Fibroblast of skin of right biceps (primary cell): ENCODE data around the gene PLXNA3.

Source experiments
- DNase-seq: peaks from one replicate; pipeline ENCODE4 v3.0.0-alpha.2; 2013

PLXNA3 gene

GRCh38 chrX:154436374-154436982, 21.6 kb upstream of the PLXNA3 start:
- peak; percentile 59 for DNase-seq

GRCh38 chrX:154436983-154437752, 20.9 kb upstream of the PLXNA3 start, which contains the start of gene GDI1:
TSS of gene GDI1 (plus strand) at chrX:154437154. CDS start at chrX:154437255, 101 bp downstream.
- peak; percentile 67 for DNase-seq

GRCh38 chrX:154437971-154438893, 19.8 kb upstream of the PLXNA3 start:
- DNase-seq: no peak

- no peak for DNase-seq
Measured at GRCh38 chrX:154439841-154440240, 18.2 kb upstream of the PLXNA3 start.

- DNase-seq: no peak
Measured at GRCh38 chrX:154440623-154441357, 17.3 kb upstream of the PLXNA3 start.

- DNase-seq: no peak
Measured at GRCh38 chrX:154441564-154441963, 16.5 kb upstream of the PLXNA3 start.

GRCh38 chrX:154441984-154442707, 15.9 kb upstream of the PLXNA3 start:
- no peak for DNase-seq

- DNase-seq: no peak
Measured at GRCh38 chrX:154443479-154443910, 14.6 kb upstream of the PLXNA3 start.

GRCh38 chrX:154443992-154444754, 13.9 kb upstream of the PLXNA3 start, which contains the start of gene FAM50A:
TSS of gene FAM50A (plus strand) at chrX:154444141. CDS start at chrX:154444236, 95 bp downstream.
- peak; percentile 65 for DNase-seq

- DNase-seq: no peak
Measured at GRCh38 chrX:154444755-154445246, 13.3 kb upstream of the PLXNA3 start.

- DNase-seq: no peak
Measured at GRCh38 chrX:154445776-154446175, 12.3 kb upstream of the PLXNA3 start.

- DNase-seq: no peak
Measured at GRCh38 chrX:154446430-154446829, 11.7 kb upstream of the PLXNA3 start.

- no peak for DNase-seq
Measured at GRCh38 chrX:154448484-154448883, 9.6 kb upstream of the PLXNA3 start.

- no peak for DNase-seq
Measured at GRCh38 chrX:154449618-154450017, 8.5 kb upstream of the PLXNA3 start.

GRCh38 chrX:154450312-154450711, 7.8 kb upstream of the PLXNA3 start:
- DNase-seq: no peak

- no peak for DNase-seq
Measured at GRCh38 chrX:154452823-154453222, 5.3 kb upstream of the PLXNA3 start.

- peak; percentile 30 for DNase-seq
Measured at GRCh38 chrX:154457491-154458115, 478 bp upstream of the PLXNA3 start.

- DNase-seq: no peak
Measured at GRCh38 chrX:154458954-154459778, 1.1 kb downstream of the PLXNA3 start.

GRCh38 chrX:154459832-154460231, 1.8 kb downstream of the PLXNA3 start:
- no peak for DNase-seq
